HG03135 (cell line): ENCODE measurements around the gene MYLK.
"Not testable (repeated sequence)": the region's sequence is repeated elsewhere in the genome, so short reads cannot be mapped to it uniquely, and the experiment has no call there.

Experiments used
- ATAC-seq: cut with Tn5 transposase; IDR thresholded peaks from one replicate; pipeline ENCODE4 v1.9.1; 2021; ENCODE audit warnings: mild to moderate bottlenecking, moderate library complexity; ENCODE audit not compliant: unreplicated experiment

Gene MYLK, protein sequence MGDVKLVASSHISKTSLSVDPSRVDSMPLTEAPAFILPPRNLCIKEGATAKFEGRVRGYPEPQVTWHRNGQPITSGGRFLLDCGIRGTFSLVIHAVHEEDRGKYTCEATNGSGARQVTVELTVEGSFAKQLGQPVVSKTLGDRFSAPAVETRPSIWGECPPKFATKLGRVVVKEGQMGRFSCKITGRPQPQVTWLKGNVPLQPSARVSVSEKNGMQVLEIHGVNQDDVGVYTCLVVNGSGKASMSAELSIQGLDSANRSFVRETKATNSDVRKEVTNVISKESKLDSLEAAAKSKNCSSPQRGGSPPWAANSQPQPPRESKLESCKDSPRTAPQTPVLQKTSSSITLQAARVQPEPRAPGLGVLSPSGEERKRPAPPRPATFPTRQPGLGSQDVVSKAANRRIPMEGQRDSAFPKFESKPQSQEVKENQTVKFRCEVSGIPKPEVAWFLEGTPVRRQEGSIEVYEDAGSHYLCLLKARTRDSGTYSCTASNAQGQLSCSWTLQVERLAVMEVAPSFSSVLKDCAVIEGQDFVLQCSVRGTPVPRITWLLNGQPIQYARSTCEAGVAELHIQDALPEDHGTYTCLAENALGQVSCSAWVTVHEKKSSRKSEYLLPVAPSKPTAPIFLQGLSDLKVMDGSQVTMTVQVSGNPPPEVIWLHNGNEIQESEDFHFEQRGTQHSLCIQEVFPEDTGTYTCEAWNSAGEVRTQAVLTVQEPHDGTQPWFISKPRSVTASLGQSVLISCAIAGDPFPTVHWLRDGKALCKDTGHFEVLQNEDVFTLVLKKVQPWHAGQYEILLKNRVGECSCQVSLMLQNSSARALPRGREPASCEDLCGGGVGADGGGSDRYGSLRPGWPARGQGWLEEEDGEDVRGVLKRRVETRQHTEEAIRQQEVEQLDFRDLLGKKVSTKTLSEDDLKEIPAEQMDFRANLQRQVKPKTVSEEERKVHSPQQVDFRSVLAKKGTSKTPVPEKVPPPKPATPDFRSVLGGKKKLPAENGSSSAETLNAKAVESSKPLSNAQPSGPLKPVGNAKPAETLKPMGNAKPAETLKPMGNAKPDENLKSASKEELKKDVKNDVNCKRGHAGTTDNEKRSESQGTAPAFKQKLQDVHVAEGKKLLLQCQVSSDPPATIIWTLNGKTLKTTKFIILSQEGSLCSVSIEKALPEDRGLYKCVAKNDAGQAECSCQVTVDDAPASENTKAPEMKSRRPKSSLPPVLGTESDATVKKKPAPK (N-terminal part only)

DNA sequence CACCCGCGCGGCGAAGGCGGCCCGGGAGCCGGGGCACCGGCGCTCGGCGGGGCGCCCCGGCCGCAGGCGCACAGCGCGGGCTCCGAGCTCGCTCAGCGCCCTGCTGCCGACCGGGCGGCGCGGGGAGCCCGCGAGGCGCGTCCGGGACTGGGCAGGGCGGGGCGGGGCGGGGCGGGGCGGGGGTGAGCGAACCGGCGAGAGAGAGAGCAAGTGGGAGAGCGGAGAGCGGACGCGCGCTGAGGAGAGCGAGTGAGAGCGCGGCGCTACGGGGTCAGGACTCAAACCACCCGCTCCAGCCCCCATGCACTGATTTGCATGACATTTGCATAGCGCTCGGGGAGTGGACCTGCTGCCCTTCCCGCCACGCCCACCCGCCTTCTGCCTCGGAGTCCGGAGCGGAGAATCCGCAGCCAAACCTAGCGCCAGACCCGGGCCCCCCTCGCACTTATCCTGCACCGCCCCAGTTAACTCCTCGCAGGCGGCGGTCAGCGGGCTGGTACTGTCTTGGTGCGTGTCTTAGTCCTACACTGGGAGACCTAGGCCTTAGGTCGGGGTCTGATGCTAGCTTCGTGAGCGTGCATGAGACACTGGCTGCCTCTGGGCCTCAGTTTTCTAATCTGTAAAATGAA is at the start of gene MYLK:
Gene MYLK (minus strand): TSS at position 130 of the 629 bp plus-strand sequence. CDS start 90,491 bp downstream, outside the sequence.
- peak; percentile 75 for ATAC-seq

DNA sequence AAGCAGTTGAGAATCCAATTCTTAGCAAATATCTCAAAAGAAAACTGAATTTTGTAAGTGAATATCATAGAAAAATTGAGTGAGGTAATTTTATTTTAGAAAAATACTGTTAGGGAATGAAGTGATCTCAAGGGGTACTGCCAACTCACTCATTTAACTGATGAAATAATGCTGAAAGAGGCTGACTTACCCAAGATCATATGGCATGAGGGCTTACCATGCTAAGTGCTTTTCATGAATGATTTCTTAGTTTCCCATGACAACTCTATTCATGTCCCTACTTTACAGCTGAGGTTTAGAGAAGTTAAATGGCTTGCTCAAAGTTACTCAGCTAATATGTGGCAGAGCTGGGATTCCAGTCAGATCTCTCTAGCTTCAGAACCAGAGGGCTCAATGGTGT is 46.3 kb upstream of the MYLK start:
- ATAC-seq: no peak

DNA sequence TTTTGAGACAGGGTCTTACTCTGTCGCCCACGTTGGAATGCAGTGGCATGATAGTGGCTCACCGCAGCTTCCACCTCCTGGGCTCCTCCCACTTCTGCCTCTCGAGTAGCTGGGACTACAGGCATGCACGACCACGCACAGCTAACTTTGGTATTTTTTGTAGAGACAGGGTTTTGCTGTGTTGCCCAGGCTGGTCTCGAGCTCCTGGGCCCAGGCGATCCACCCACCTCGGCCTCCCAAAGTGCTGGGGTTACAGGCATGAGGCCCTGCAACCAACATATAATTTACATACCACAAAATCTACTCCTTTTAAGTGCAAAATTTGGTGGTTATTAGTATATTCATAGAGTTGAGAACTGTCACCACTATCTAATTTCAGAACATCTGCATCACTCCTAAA is 45.2 kb upstream of the MYLK start:
- ATAC-seq: no peak

DNA sequence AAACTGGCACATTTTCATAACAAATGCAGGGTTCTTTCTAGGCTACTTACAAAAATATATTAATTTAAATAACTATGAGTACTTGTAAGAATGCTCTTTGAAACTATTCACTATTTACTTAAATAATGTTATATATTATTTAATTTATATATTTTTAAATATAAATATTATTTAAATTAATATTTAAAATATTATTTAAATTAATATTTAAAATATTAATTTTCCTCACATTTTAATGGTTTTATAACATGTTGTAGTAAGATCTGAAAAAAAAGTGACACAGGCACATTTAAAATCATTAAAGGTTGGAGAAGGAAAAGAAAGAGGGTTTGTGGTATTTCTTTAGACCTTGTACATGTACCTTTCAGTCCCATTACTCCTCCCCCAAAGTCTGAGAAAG is 42.3 kb upstream of the MYLK start:
- no peak for ATAC-seq

DNA sequence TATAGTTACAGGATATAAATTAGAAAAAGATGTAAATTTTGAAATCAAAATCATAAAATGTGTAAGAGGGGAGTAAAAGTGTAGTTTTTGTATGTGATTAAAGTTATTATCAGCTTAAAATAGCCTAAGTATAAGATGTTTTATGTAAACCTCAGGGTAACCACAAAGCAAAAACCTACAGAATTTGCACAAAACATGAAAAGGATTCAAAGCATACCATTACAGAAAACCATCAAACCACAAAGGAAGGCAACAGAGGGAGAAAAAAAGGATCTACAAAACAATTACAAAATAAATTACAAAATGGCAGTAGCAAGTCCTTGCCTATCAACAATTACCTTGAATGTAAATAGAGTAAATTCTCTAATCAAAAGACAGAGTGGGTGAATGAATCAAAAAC is 36.7 kb upstream of the MYLK start:
- no peak for ATAC-seq

DNA sequence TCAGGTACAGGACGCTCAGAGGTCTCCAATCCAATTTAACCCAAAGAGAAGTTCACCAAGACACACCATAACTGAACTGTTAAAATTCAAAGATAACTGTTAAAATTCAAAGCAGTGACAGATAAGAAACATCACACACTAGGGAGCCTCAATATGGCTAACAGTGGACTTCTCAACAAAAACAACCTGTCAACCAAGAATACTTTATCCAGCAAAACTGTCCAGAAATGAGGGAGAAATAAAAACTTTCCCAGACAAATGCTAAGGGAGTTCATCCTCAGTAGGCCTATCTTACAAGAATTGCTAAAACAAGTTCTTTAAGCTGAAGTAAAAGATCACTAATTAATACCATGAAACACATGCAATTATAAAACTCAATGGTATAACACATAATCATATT is 36.3 kb upstream of the MYLK start:
- ATAC-seq: no peak

DNA sequence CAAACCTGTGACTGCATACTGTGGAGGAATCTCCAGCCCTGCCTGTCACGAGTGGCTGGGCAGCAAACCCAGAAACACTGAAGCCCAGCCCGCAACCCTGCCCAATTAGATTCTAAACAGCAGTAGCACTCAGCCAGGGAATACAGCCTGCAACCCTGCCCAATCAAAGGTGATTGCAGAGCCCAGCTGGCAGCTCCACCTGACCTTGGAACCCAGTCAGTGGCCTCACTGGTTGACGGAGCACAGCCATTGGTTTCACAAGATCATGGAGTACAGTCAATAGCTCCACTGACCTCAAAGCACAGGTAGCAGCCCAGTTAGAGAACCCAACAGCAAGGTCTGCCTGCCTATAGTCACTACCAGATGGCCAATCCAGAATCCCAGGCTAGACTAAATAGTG is 35.2 kb upstream of the MYLK start:
- no peak for ATAC-seq

DNA sequence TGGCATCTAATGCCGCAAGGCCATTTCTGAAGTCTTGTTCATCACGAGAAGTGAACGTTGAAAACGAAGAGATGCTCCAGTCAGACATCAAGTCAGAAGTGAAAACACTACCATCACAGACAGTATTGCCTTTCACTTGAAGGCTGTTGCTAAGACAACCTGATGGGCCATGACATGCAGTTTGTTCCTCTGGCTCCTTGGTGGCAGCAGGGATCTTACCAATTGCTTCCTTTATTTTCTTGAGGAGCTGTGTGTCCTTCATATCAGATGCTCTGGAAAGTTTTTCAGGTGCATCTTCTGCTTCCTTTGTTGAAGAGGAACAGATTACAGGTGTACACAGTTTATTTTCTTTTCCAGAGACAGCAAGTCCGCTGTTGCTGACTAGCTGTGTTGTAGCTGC is 30.7 kb upstream of the MYLK start:
- ATAC-seq: no peak

DNA sequence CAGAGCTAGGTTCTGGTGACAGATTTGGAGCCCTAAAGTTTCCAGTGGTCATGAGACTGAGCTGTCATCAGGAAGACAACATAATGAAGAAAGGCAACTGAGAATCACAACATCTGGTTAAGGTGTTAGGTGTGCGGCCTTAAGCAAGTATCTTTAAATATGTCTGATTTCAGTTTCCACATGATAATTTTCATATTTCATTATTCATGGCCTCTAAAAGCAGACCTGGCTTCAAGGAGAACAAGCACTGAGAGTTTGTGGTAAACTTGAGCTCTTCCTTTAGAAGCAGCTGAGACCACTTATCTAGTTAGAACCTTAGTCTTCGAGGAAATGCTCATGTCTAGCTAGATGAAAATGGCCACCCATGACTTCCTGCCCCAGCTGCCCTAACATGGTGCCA is 25.7 kb upstream of the MYLK start:
- ATAC-seq: no peak

DNA sequence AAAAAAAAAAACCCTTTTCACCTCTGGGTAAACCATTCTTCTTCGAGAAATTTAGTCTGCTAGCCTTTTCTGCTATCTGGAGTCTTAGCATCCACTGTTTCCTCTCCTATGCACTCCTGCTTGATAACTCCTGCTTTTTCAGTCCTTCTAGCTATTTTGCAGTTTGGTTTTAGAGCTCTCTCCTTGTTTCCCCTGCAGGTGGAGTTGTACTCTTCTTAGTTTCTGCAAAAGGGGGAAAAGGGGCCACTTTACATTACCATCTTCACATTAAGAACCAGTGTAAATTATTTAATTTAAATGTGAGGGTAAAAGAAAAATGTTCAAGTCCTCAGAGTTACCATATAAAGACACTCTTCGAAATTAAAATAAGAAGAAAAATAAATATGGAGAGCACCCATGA is 23.6 kb upstream of the MYLK start:
- no peak for ATAC-seq

DNA sequence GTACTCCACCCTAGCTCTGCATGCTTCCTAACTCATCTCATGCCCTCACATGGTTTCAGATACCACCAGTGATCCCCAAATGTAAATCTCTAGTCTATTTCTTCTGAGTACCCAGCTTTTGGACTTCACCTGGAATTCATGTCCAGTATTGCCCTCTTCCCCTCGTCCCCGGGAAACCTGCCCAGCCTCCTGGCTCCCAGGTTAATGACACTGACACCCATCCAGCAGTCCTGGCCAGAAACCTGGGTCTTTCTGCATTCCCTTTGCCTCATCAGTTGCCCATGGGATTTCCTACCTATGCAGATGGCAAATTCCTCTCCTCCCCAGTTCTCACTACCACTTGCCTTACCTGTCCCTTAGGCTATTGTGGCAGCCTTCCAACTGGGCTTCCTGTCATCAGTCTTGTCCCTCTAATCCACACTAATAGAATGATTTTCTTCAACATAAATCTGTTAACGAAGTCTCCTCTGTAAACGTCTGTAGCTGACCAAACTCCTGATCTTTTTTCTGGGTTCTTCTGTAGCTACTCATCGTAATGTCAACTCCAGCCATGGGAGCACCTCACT is 15.3 kb upstream of the MYLK start:
- ATAC-seq: no peak

DNA sequence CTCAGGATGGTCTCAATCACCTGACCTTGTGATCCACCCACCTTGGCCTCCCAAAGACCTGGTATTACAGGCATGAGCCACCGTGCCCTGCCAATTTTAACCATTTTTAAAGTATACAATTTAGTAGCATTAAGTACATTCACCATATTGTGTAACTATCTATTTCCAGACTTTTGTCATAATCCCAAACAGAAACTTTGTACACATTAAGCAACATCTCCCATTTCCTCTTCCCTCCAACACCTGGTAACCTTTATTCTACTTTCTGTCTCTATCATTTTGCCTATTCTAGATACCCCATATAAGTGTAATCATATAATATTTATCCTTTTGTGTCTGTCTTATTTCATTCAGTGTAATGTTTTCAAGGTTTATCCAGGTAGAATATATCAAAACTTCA is 8.9 kb upstream of the MYLK start:
- no peak for ATAC-seq

DNA sequence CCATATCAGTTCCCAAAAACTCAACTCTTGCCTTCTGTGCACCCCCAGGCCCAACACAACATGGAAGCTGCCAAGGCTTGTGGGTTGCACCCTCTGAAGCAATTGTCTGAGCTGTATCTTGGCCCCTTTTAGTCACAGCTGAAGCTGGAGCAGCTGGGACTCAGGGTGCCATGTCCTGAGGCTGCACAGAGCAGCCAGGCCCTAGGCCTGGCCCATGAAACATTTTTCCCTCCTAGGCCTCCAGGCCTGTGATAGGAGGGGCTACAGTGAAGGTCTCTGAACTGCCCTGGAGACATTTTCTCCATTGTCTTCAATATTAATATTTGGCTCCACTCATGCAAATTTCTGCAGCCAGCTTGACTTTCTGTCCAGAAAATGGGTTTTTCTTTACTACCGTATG is 8.1 kb upstream of the MYLK start:
- ATAC-seq: no peak

DNA sequence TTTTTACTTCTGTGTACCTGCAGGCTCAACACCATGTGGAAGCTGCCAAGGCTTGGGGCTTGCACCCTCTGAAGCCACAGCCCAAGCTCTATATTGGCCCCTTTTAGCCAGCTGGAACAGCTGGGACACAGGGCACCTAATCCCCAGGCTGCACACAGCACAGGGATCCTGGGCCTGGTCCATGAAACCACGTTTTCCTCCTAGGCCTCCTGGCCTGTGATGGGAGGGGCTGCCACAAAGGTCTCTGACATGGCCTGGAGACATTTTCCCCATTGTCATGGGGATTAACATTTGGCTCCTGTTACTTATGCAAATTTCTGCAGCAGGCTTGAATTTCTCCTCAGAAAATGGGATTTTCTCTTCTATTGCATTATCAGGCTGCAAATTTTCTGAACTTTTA is 6.9 kb upstream of the MYLK start:
- ATAC-seq: not testable (repeated sequence)

DNA sequence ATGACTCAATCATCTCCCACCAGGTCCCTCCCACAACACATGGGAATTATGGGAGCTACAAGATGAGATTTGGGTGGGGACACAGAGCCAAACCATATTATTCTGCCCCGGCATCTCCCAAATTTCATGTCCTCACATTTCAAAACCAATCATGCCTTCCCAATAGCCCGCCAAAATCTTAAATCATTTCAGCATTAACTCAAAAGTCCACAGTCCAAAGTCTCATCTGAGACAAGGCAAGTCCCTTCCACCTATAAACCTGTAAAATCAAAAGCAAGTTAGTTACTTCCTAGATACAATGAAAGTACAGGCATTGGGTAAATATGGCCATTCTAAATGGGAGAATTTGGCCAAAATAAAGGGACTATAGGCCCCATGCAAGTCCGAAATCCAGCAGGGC is 6.0 kb upstream of the MYLK start:
- not testable (repeated sequence) for ATAC-seq

DNA sequence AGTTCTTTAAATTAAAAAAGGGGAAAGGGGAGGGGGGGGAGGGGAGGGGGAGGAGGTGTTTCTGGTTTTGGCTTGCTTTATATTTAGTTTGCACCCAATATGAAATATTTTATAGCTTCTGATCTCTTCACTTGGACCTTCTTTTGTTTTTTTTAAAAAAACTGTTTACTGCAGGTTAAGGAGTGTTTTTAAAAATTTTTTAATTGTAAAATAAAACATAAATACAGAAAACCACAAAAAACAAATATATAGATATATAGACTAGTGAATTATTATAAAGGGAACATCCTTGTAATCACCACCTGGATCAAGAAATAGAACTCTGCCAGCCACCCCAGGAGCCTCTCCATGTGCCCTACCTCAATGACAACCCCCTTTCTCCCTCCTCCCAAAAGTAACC is 861 bp upstream of the MYLK start:
- ATAC-seq: no peak

DNA sequence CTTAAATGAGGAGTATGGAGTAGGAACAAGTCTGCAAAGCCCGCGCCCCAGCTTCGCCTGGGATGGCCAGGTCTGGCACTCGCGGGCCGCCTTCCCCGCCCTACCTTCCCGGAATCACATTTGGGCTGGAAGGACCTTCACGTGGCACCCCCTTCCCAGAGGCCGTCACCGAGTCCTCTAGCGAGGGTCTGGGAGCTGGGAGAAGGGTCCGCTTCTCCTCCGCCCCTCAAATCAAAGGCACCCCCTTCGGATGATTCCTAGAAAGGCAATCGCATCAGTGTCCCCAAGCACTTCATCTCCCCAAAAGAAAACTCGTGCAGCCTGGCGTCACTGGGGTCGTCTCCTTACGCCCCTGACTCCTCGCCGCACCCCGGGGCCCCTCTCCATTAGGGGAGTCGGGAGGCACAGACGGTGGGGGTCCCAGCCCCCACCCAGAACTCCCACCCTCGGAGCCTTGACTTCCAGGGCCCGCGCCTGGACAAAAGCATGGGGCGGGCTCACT is 380 bp downstream of the MYLK start:
- ATAC-seq: no peak

DNA sequence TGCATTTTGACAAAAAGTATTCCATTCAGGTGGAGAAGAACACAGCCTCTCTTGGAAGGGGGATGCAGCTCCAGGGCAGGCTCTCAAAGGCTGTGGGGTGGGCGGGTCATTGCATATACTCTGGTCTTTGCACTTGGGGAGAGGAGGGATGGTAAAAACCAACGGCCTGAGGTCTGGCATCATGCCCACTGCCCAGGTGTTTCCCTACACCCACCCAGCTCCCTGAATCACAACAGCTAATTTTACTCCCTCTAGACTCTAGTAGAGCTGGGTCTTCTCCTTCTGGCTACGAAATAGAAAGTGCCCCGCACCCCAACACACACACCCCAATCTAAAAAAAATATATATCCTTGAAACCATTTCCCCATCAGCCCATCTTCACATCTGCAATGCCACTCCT is 1.0 kb downstream of the MYLK start:
- no peak for ATAC-seq

DNA sequence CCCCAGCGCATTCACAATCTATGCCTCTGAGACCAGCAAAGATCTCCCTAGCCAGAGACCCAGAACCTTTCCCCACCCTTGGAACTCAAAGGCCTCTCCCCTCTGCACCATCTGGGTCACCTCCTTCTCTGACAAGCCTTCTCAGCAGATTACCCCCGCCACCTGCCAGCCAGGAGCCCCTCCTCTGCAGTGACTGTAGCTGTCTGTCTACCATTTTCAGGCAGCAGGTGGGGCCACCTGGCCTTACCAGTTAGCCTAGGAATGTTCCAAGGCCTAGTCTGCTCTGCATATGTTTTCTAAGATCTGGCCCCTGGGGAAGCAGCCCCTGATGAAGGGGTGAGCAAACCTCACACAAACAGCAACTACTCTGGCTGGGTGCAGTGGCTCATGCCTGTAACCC is 2.4 kb downstream of the MYLK start:
- ATAC-seq: no peak

DNA sequence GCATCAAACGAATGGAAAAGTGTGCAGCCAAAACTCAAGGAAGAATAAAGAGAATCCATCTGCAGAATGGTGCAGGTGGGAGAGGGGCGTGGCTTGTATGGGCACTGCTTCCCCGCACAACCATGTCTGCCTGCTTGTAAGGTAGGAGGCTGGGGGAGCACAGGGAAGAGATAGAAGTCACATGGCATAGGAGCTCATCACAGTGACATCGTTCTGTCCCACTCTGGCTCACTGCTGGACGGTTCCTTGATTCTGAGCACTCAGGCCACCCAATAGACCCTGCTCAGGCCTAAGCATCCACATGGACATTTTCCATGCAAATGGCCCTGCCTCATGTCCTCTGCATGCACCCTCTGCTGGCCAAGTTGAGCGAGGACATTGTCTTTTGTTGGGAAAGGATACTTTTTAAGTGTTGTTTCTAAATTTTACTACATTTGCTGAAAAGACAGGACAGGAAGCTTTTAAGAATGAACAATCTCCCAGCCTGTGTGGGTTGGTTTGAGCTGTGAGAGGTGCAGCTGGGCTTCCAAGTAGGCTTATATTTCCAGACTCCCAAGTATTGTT is 3.1 kb downstream of the MYLK start:
- no peak for ATAC-seq
